T47D (cell line): ENCODE results near the gene NFXL1.
"Not testable (repeated sequence)": the region's sequence is repeated elsewhere in the genome, so short reads cannot be mapped to it uniquely, and the experiment has no call there.

Experiments
- DNase-seq, 2 experiments: peaks; one replicate each; pipeline versions ENCODE4 v3.0.0 to v3.0.0-alpha.2; 2011 to 2012; ENCODE audit warnings: low read depth in 1 of 2, low spot score in 1 of 2
- JUND ChIP-seq: IDR thresholded peaks from 2 replicates; pipeline ENCODE4 v1.6.1; 2012; ENCODE audit warnings: low read depth
- in situ Hi-C: cut with HindIII; loops from 2 replicates; pipeline ENCODE4 v1.10.0; 2016; ENCODE audit warnings: low sequenced_read_pairs, low pct_unique_long_range_greater_than_20kb

NFXL1 gene

DNA sequence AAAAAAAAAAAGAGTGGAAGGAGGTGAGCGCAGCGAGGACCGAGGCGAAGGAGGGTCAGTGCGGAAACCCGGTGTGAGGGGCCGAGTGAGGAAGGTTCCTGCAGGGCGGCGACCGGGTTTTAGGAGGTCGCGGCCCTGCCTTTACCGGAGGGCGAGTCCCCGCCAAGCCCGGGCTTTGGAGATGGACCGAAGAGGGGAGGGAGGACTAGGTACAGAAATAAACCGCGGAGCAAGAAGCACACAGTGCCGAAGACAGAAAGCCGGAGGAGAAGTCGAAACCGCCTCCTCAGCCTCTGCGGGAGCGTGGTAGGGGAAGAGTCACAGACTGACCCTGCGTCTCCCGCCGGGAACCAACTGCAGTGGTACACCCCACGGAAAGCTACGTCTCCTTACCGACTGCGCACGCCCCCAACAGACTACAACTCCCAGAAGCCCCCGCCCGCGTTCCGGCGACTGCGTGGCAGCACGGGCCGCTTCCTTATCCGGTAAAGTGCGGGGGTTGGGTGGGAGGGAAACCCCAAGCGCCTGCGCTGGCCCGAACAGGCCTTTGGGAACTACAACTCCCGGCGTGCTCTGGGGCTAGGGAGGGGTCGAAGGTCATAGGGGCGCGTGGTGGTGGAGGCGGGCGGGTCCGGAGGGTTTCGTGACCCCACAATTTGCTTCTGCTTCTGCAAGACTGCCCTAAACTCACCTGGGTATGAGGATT, at the start of gene NFXL1:
Gene NFXL1, minus strand, starts transcription at position 364 of the 706 bp plus-strand sequence. CDS start 380 bp downstream, outside the sequence.
- in situ Hi-C loops = no loop called here

DNA sequence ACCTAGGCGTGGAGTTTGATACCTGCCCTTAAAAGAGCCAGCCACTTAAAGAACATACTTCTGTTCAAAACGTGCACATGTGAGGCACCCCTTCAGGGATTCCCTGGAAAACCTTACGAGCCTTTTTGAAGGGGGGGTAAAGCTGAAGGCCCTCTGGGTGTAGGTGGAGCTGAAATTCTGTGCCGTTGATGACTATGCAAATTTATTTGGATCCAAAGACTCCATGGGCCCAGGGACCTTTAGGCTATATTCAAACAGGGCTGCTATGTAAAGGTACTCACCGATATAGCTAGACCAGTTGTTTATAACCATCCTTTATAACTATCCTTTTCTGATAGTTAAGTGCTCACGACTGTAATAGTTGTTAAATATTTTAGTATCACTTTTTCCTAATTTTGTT, 40.3 kb upstream of the NFXL1 start:
- no peak for TF ChIP-seq JUND
- in situ Hi-C loops = no loop called here
- no peak for DNase-seq

More for the DNA sequence above, at the start of gene NFXL1:
- DNase-seq = peak; percentile 67 to 96
- no peak for TF ChIP-seq JUND

DNA sequence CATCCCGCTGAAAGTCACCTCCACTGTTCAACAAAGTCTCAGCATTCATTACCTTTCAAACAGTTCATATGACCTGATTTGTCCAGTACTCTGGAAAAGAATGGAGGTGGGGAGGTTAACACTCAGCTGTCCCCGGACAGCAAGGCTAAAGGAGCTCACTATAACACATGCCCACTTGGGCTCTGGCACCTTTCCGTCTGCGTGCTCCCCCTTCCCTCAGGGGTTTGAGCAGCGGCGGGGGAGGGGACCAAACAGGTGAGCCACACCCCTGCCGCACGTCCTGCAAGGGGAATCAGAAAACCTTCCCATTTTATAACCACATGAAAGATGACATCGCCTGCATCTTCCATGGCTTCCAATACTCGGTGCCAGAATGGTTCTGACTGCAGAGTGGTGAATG, 39.9 kb upstream of the NFXL1 start:
- in situ Hi-C loops = no loop called here
- no peak for DNase-seq
- no peak for TF ChIP-seq JUND

DNA sequence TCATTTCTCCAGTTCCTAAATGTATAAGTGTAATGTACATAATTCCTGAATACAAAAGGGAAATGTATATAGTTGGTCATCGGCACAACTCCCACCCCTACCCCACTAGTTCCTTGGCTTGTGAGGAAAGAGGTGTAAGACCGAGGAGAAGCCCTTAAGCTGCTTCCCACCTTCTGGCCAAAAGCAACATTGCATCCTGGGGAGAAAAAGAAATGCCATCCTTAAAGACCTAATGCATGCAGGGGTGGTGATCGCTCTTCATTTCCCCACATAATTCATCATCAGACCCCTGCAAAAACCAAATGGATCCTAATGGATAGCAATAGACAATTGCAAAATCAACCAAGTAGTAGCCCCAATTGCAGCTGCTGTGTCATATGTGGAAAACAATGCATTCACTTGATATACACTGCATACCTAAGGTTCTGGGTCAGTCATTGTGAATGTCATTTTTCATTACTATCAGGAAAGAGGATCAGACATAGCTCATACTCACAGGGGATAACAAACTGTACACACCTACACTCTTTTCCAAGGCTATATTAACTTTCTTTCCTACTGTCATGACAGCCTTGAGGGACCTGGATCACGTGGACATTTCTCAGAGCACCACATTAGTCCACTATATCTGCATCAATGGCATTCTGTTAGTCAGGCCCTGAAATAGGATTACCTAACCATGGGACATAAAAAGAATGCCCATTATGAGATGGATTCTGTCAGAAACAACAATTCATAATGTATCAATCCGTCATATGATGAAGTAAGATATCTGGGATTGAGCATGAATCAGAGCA, 31.7 kb upstream of the NFXL1 start:
- no peak for TF ChIP-seq JUND
- no peak for DNase-seq
- in situ Hi-C loops = no loop called here

DNA sequence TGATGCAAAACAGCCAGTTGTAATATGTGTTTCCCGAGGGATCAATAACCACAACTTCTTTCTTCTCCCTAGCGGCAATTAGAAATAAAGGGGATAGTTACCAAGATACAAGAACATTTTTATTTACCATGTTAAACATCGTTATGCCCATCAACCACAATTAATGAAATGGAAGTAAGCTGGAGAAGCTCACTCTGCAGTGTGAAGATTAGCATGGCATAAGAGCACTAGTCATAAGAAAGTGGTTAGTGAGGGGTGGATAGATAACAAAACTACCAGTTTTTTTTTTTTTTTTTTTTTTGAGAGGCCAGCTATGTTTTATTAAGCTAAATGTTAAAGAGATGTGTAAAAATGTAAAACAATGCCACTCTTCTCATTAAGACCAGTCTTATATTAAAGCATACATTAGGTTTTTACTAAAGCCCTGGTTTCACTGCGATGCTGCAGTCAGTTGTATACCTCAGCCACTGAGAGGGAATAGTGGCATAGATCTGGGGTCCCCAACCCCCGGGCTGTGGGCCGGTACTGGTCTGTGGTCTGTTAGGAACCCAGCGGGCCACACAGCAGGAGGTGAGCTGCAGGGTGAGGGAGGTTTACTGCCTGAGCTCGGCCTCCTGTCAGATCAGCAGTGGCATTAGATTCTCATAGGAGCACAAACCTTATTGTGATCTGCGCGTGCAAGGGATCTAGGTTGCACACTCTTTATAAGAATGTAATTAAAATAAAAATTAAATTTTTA, 27.9 kb upstream of the NFXL1 start:
- TF ChIP-seq JUND = no peak
- in situ Hi-C loops = no loop called here
- DNase-seq = no peak

DNA sequence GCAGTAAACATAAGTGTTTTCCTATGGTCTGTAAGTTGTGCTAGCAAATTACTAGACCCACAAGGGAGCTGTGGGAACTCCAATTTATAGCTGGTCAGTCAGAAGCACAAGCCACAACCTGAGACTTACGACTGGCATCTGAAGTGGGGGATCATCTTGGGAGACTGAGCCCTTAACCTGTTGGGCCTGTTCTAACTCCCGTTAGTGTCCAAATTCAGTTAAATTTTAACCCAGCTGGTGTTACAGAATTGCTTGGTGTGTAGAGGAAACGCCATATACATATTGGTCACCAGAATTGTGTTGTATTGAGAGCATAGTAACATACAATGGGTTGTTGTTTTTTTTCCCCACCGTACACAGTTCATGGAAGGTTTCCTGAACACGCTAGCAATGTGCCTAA, 25.1 kb upstream of the NFXL1 start:
- TF ChIP-seq JUND = no peak
- DNase-seq = no peak
- in situ Hi-C loops = no loop called here

DNA sequence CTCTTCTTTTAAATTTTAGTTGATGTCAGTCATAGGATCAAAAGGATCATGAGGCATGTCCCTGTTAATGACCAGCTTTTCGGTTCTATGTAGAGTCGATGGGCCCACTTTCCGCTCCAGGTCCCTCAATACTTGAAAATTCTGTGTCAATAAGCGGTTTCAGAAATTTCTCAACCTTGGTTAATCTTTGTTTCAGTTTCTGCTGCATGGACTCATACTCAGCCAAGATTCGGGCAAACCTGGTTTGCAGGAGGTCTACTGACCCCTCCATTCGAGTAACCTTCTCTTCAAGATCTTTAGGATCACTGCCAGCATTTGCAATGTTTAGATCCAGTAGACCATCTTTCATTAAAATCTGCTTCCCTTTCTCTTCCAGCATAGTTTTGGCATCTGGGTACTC, 22.0 kb upstream of the NFXL1 start:
- in situ Hi-C loops = no loop called here
- no peak for TF ChIP-seq JUND
- no peak for DNase-seq

DNA sequence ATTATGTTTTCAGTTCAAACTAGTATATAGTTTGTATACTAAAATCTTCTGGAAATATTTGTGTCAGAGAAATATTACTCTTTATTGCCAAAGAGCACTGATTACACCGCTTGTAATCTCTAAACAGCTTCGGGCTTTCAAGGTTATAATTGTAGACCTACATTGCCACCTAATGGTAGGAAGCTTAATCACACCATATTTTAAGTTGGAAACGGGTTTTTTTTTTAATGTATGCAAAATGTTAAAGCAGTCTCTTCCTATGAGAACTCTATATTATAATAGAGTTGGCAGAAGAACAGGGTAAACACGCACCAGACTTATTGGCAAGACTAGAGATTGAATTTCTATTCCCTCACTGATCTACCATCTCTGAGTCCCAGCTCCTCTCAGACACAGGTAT, 19.5 kb upstream of the NFXL1 start:
- TF ChIP-seq JUND = no peak
- DNase-seq = peak in 1 of 2 experiments; percentile 18
- in situ Hi-C loops = no loop called here

DNA sequence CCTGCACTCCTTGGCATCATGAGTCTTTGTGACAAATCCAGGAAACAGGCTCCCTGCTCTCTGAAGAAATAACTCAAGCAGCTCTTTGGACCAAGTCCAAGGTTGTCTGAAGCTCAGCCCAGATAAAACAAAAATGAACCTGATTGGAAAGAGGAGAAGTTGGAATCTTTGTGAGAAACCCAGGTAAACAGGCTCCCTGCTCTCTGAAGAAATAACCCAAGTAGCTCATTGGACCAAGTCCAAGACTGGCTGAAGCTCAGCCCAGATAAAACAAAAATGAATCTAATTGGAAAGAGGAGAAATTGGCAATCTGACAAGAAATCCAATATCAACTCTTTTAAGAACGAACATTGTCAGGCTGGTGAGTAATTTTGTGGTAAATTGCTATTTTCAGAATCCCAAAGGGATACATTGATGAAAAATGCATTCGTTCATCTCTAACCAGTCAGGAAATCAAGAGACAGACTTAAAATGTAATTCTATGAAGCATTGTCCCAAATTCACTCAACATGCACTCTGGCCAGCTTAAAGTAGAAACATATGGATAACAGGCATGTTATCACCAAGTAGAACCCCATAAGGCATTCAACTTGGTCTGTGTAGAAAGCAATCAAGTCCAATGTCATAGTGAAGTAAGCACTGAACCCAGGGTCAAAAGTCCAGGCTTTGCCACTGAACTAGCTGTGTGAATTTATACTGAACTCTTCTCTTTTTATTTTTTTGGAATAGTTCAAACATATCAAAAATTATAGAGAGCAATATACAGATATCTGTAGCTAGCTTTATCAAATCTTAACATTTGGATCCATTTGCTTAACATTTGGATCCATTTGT, 16.8 kb upstream of the NFXL1 start:
- no peak for TF ChIP-seq JUND

DNA sequence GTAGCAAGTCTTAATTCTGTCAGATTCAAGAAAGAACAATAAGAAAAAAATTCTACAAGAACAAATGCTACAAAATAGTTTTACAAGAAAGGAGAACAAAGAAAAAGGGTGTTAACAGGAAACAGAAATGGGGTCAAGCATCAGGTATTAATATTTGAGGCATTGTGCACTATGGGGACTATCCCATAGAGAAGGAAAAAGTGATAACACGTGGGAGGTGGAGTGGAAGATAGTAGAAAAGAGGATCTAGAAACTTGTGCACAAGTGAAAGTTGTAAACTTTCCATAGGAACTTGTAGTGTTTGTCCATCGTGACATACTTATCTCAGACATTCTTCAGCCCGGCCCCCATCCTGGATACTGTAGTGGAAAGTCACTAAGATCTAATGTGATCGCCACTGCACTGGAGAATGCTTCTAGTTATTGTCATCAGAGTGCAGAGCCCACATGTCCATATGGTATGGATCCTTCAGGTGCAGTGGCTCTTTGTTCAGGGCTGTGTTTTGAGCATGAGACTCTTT, 15.4 kb upstream of the NFXL1 start:
- no peak for DNase-seq
- TF ChIP-seq JUND = no peak
- in situ Hi-C loops = no loop called here

More for the DNA sequence above, 16.8 kb upstream of the NFXL1 start:
- in situ Hi-C loops = no loop called here
- no peak for DNase-seq

DNA sequence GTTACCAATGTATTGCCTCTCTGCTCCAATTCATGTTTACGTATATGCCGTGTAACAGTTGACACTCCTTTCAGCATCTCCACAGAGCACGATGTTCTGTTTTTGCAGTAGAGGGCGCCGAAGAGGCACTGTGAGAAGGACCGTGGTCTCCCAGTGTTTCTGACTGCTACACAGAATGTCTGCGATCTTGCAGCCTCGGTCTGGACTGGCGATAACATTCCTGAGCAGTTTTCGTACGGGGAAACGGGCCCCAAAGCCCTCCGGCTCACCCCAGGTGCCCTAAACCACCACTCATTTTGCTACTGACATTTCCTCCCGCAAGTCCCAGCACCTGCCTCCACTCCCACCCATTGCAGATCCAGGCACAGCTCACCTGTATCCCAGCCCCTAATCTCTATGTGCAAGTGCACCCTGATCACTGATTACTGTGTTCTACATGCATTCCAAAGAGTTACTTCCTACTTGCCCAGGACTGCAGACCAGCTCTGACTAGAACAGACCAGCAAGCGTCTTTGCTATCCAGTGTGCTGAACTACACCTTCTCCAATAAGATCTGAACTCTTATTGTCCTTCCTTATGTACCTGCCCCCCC, 12.4 kb upstream of the NFXL1 start:
- no peak for TF ChIP-seq JUND
- DNase-seq = peak; percentile 30 to 63
- in situ Hi-C loops = no loop called here

DNA sequence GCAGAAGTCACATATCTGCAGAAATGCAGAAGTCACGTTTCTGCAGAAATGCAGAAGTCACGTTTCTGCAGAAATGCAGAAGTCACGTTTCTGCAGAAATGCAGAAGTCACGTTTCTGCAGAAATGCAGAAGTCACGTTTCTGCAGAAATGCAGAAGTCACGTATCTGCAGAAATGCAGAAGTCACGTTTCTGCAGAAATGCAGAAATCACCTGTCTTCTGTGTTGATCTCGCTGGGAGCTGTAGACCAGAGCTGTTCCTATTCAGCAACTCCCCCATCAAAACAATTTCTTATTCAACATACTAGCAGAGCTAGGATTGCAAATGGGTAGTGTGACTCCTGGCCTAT, 8.9 kb upstream of the NFXL1 start:
- DNase-seq, in situ Hi-C loops: not testable (repeated sequence)

DNA sequence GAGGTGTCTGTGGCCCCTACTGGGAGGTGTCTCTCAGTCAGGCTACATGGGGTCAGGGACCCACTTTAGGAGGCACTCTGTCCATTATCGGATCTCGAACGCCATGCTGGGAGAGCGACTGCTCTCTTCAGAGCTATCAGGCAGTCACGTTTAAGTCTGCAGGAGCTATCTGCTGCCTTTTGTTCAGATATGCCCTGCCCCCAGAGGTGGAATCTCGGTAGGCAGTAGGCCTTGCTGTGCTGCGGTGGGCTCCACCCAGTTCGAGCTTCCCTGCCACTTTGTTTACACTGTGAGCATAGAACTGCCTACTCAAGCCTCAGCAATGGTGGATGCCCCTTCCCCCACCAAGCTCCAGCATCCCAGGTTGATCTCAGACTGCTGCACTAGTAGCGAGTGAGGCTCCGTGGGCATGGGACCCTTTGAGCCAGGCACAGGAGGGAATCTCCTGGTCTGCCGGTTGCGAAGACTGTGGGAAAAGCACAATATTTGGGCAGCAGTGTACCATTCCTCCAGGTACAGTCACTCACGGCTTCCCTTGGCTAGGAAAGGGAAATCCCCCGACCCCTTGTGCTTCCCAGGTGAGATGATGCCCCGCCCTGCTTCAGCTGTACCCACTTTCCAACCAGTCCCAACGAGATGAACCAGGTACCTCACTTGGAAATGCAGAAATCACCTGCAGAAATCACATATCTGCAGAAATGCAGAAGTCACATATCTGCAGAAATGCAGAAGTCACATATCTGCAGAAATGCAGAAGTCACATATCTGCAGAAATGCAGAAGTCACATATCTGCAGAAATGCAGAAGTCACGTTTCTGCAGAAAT, 8.3 kb upstream of the NFXL1 start:
- DNase-seq, in situ Hi-C loops: not testable (repeated sequence)

DNA sequence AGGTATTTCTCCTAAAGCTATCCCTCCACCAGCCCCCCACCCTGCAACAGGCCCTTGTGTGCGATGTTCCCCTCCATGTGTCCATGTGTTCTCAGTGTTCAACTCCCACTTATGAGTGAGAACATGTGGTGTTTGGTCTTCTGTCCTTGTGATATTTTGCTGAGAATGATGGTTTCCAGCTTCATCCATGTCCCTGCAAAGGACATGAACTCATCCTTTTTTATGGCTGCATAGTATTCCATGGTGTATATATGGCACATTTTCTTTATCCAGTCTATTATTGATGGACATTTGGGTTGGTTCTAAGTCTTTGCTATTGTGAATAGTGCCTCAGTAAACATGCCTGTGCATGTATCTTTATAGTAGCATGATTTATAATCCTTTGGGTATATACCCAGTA, 2.8 kb upstream of the NFXL1 start:
- in situ Hi-C loops, DNase-seq: not testable (repeated sequence)
